ENCODE measurements around the gene CLBA1. TPM values are rescaled to one million over a fixed set of nuclear protein-coding genes. Genes with fewer than 3 reads are reported as not detected.

CLBA1 gene
- total RNA-seq, 4 donors from 2014 or later, result 1.4 to 7.9 (median 3.6) TPM

GRCh38 chr14:104984056-104984894 lies 1.3 kb upstream of the CLBA1 start:
- no peak for TF ChIP-seq CTCF (IDR thresholded peaks at IDR 0.05; ENCODE audit: low read depth)

GRCh38 chr14:104986487-104987164 lies 1.0 kb downstream of the CLBA1 start:
- no peak for TF ChIP-seq CTCF (IDR thresholded peaks at IDR 0.05; ENCODE audit: low read depth)

- TF ChIP-seq CTCF (IDR thresholded peaks at IDR 0.05; ENCODE audit: low read depth), result no peak
These were observed 3.8 kb downstream of the CLBA1 start for GRCh38 chr14:104989236-104989950.

GRCh38 chr14:104989951-104990303 lies 4.3 kb downstream of the CLBA1 start:
- no peak for TF ChIP-seq CTCF (IDR thresholded peaks at IDR 0.05; ENCODE audit: low read depth)

GRCh38 chr14:104991896-104992230 lies 6.3 kb downstream of the CLBA1 start:
- no peak for TF ChIP-seq CTCF (IDR thresholded peaks at IDR 0.05; ENCODE audit: low read depth)

GRCh38 chr14:104992501-104992900 lies 6.9 kb downstream of the CLBA1 start:
- no peak for TF ChIP-seq CTCF (IDR thresholded peaks at IDR 0.05; ENCODE audit: low read depth)

- TF ChIP-seq CTCF (IDR thresholded peaks at IDR 0.05; ENCODE audit: low read depth), result no peak
These were observed 7.7 kb downstream of the CLBA1 start for GRCh38 chr14:104993306-104993705.

Data from subcutaneous adipose tissue (tissue), 4 donors.